HepG2 (cell line): ENCODE measurements around the gene STK32B. TPM values are rescaled to one million over a fixed set of nuclear protein-coding genes. Genes with fewer than 3 reads are reported as not detected.

Source experiments
- ATAC-seq: fragments of 200-7000 bp; cut with Tn5 transposase; 3 replicates; pipeline ENCODE4 v1.9.1; 2020; ENCODE audit warnings: mild to moderate bottlenecking, moderate library complexity
- BruUV-seq: library from RNA; stranded (reverse); fragments of 400-500 nt; replicated peaks from 2 replicates; lab custom pipeline; 2021; lab: Mats Ljungman, UMichigan
- CTCF ChIA-PET: fragments of 300-600 bp; formaldehyde crosslinking; extraction: SDS; loops from one replicate; lab custom pipeline; 2021; ENCODE audit warnings: low total read pairs, inconsistent platforms, low intra/inter-chr PET ratio; lab: Yijun Ruan, JAX
- POLR2A ChIA-PET: fragments of 350-600 bp; sonication (Branson Sonifier 250); formaldehyde crosslinking; loops from one replicate; lab custom pipeline; 2020; ENCODE audit warnings: antibody characterized with exemption, inconsistent platforms; lab: Yijun Ruan, JAX
- DNase-seq: peaks from one replicate; pipeline ENCODE4 v3.0.0-alpha.2; 2015; ENCODE audit warnings: low spot score
- FAIRE-seq: peaks from 3 replicates; lab custom pipeline; 2011; peaks lifted over from hg19 to GRCh38; lab: Jason Lieb, UNC
- H2AFZ ChIP-seq: one replicate; pipeline ENCODE4 v1.6.1; 2011; ENCODE audit warnings: low read length, inconsistent platforms
- H3K27ac ChIP-seq: fragments of 300-600 bp; 3 replicates; pipeline ENCODE4 v1.8.0; 2011; ENCODE audit warnings: mixed run types, mild to moderate bottlenecking, mixed read lengths, low read length, inconsistent platforms; ENCODE audit not compliant: insufficient read depth; ENCODE audit errors: extremely low read length
- H3K27me3 ChIP-seq, 2 experiments: fragments of 200-600 bp in 1 of 2; 2 replicates in 1 of 2; 3 replicates in 1 of 2; pipeline versions ENCODE4 v1.6.0 to v1.8.0; 2011; ENCODE audit warnings: low read length in 2 of 2, mild to moderate bottlenecking in 2 of 2, moderate library complexity in 2 of 2, inconsistent platforms in 1 of 2; ENCODE audit not compliant: insufficient read depth in 2 of 2, control insufficient read depth in 1 of 2
- H3K36me3 ChIP-seq, 2 experiments: fragments of 200-600 bp in 1 of 2; replicated peaks in 1 of 2; 2 replicates in 1 of 2; 3 replicates in 1 of 2; pipeline versions ENCODE4 v1.5.1 to v1.8.0; 2011; ENCODE audit warnings: low read length in 2 of 2, inconsistent platforms in 1 of 2; ENCODE audit not compliant: insufficient read depth in 2 of 2, control insufficient read depth in 1 of 2
- H3K4me1 ChIP-seq: 2 replicates; pipeline ENCODE4 v1.5.1; 2012; ENCODE audit warnings: low read length, inconsistent platforms; ENCODE audit not compliant: insufficient read depth
- H3K4me2 ChIP-seq: 2 replicates; pipeline ENCODE4 v1.6.0; 2011; ENCODE audit warnings: low read depth, low read length, inconsistent platforms
- H3K4me3 ChIP-seq, 3 experiments: fragments of 200-600 bp in 1 of 3; sonication (generic), shearing (Covaris generic) in 1 of 3; replicated peaks in 1 of 3; 2 replicates each; pipeline ENCODE4 v1.5.1; 2011 to 2016; ENCODE audit warnings: low read length in 3 of 3, inconsistent platforms in 2 of 3, low read depth in 2 of 3, mild to moderate bottlenecking in 2 of 3, control low read depth in 1 of 3, mixed read lengths in 1 of 3; ENCODE audit not compliant: insufficient read depth in 1 of 3
- H3K79me2 ChIP-seq: one replicate; pipeline ENCODE4 v1.6.1; 2011; ENCODE audit warnings: low read length, inconsistent platforms; ENCODE audit not compliant: insufficient read depth
- H3K9ac ChIP-seq: 2 replicates; pipeline ENCODE4 v1.6.0; 2011; ENCODE audit warnings: mild to moderate bottlenecking, low read depth, low read length, inconsistent platforms; ENCODE audit not compliant: insufficient read depth
- H3K9me3 ChIP-seq: 2 replicates; pipeline ENCODE4 v1.5.1; 2012; ENCODE audit warnings: mild to moderate bottlenecking, low read length
- H4K20me1 ChIP-seq: 2 replicates; pipeline ENCODE4 v1.6.0; 2011; ENCODE audit warnings: inconsistent platforms, mild to moderate bottlenecking, low read length, moderate library complexity; ENCODE audit not compliant: insufficient read depth
- ARNTL ChIP-seq: sonication (generic); formaldehyde crosslinking; IDR thresholded peaks from 2 replicates; pipeline ENCODE4 v1.4.0; 2020; ENCODE audit warnings: mild to moderate bottlenecking, missing genetic modification reagents
- CBX2 ChIP-seq, 2 experiments: fragments of 200-600 bp in 1 of 2; sonication (generic); formaldehyde crosslinking in 1 of 2; IDR thresholded peaks; 2 replicates each; pipeline versions ENCODE4 v1.7.0 to v1.8.1; 2018 to 2022; ENCODE audit warnings: low read depth in 2 of 2, low read length in 1 of 2, mild to moderate bottlenecking in 1 of 2, missing genetic modification reagents in 1 of 2
- ELF3 ChIP-seq: IDR thresholded peaks from 2 replicates; pipeline ENCODE4 v1.6.1; 2016; ENCODE audit warnings: missing genetic modification reagents, missing compliant biosample characterization
- ETV5 ChIP-seq: IDR thresholded peaks from 2 replicates; pipeline ENCODE4 v1.6.1; 2018; ENCODE audit warnings: missing biosample characterization, missing genetic modification reagents, inconsistent platforms, borderline replicate concordance
- EZH2 ChIP-seq: conservative IDR thresholded peaks from 2 replicates; pipeline ENCODE4 v1.6.1; 2012; ENCODE audit warnings: mild to moderate bottlenecking, low read depth, low read length, moderate library complexity
- FIP1L1 ChIP-seq: fragments of 200-400 bp; formaldehyde crosslinking; IDR thresholded peaks from 2 replicates; pipeline ENCODE4 v1.6.1; 2018; ENCODE audit warnings: low read depth, mild to moderate bottlenecking, low read length, moderate library complexity, borderline replicate concordance; ENCODE audit not compliant: insufficient read depth
- GATA4 ChIP-seq: sonication (generic); IDR thresholded peaks from 2 replicates; pipeline ENCODE4 v1.6.1; 2016; ENCODE audit warnings: antibody characterized with exemption, low read depth, borderline replicate concordance
- GMEB1 ChIP-seq: sonication (generic); formaldehyde crosslinking; IDR thresholded peaks from 2 replicates; pipeline ENCODE4 v1.5.1; 2020; ENCODE audit warnings: missing genetic modification reagents, mild to moderate bottlenecking, borderline replicate concordance
- HHEX ChIP-seq: IDR thresholded peaks from 2 replicates; pipeline ENCODE4 v1.6.1; 2016; ENCODE audit warnings: control low read depth
- PAX8 ChIP-seq: sonication (generic); formaldehyde crosslinking; IDR thresholded peaks from 2 replicates; pipeline ENCODE4 v1.8.0; 2022; ENCODE audit warnings: mild to moderate bottlenecking, missing genetic modification reagents, borderline replicate concordance
- RAD21 ChIP-seq: fragments of 450-650 bp; formaldehyde crosslinking; IDR thresholded peaks from 2 replicates; pipeline ENCODE4 v1.5.0; 2020; ENCODE audit warnings: mild to moderate bottlenecking
- SRSF9 ChIP-seq: fragments of 200-400 bp; formaldehyde crosslinking; IDR thresholded peaks from 2 replicates; pipeline ENCODE4 v1.6.1; 2018; ENCODE audit warnings: borderline replicate concordance, mild to moderate bottlenecking, low read depth, low read length; ENCODE audit not compliant: insufficient read depth, poor library complexity, severe bottlenecking
- TOE1 ChIP-seq: sonication (generic); formaldehyde crosslinking; IDR thresholded peaks from 2 replicates; pipeline ENCODE4 v1.4.0; 2020; ENCODE audit warnings: mild to moderate bottlenecking, missing genetic modification reagents
- ZNF383 ChIP-seq: sonication (generic); formaldehyde crosslinking; IDR thresholded peaks from 2 replicates; pipeline ENCODE4 v1.4.0; 2020; ENCODE audit warnings: missing genetic modification reagents, mild to moderate bottlenecking, borderline replicate concordance
- ZNF772 ChIP-seq: sonication (generic); formaldehyde crosslinking; IDR thresholded peaks from 2 replicates; pipeline ENCODE4 v1.5.0; 2020; ENCODE audit warnings: mild to moderate bottlenecking, missing genetic modification reagents
- WGBS: methylation state at CpG from one replicate; pipeline ENCODE4 v1.1.6; 2017; ENCODE audit warnings: low lambda C conversion rate; 5-methylcytosine and 5-hydroxymethylcytosine counted together
- in situ Hi-C: cut with HindIII; loops from 2 replicates; pipeline ENCODE4 v1.10.0; 2017; ENCODE audit warnings: low pct_unique_long_range_greater_than_20kb; ENCODE audit not compliant: extremely low pct_ligation_motif_present
- intact Hi-C: fragments of 100-400 bp; cut with micrococcal nuclease; formaldehyde crosslinking; loops from one replicate; pipeline ENCODE4 v1.10.0; 2022; ENCODE audit not compliant: unreplicated experiment
- polyA plus RNA-seq, 8 experiments: library from polyadenylated mRNA; depleted of rRNA in 3 of 8; stranded (reverse) in 7 of 8; unstranded in 1 of 8; fragments of >200 nt; fragmentation: Illumina TruSeq in 4 of 8; extraction: Trizol in 4 of 8; gene quantifications; 2 replicates each; pipeline versions ENCODE4 v1.2.1 to v1.2.3, GENCODE V29; 2011 to 2016; ENCODE audit warnings: low read depth in 4 of 8, missing spikeins in 1 of 8, mixed read lengths in 1 of 8; ENCODE audit not compliant: insufficient read depth in 1 of 8
- total RNA-seq, 5 experiments: library from RNA; depleted of rRNA; stranded (reverse); fragments of >200 nt; fragmentation: Illumina TruSeq; extraction: Trizol; gene quantifications; 2 replicates each; pipeline ENCODE4 v1.2.3, GENCODE V29; 2016; ENCODE audit warnings: low read depth in 1 of 5
- TF ChIP-seq, protein P1 (sequence below): sonication (generic); formaldehyde crosslinking; IDR thresholded peaks from 2 replicates; pipeline ENCODE4 v1.8.1; 2023; ENCODE audit warnings: mild to moderate bottlenecking, missing genetic modification reagents
- TF ChIP-seq, protein P2 (sequence below): sonication (generic); formaldehyde crosslinking; IDR thresholded peaks from 2 replicates; pipeline ENCODE4 v1.4.0; 2020; ENCODE audit warnings: mild to moderate bottlenecking, missing genetic modification reagents

The STK32B gene
- total and polyA plus RNA-seq, 2 of the 13 experiments (the other 11 are each of a cell fraction or from before 2014, with no cell fraction given) = not detected

DNA sequence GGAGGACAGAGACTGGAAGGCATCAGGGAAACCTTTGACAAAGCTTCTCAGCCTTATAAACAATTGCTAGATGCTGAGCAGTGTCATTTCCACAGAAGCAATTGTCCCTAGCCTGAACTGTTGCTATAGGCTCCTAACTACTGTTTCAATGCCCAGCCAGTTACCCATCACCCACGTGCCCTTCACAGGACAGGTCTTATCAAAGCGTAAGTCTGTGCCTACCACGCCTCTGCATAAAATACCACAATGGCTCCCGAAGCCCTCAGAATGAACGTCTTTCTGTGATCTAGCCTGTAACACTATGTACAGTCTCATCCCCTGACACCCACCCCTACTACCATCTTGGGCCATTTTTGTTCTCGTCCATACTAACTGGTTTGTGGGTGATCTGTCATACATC, 134.3 kb downstream of the STK32B start (continued):
- TF ChIP-seq, protein P1, sequence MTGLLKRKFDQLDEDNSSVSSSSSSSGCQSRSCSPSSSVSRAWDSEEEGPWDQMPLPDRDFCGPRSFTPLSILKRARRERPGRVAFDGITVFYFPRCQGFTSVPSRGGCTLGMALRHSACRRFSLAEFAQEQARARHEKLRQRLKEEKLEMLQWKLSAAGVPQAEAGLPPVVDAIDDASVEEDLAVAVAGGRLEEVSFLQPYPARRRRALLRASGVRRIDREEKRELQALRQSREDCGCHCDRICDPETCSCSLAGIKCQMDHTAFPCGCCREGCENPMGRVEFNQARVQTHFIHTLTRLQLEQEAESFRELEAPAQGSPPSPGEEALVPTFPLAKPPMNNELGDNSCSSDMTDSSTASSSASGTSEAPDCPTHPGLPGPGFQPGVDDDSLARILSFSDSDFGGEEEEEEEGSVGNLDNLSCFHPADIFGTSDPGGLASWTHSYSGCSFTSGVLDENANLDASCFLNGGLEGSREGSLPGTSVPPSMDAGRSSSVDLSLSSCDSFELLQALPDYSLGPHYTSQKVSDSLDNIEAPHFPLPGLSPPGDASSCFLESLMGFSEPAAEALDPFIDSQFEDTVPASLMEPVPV (CRISPR knock-in tag) = no peak
- TF ChIP-seq, protein P2, sequence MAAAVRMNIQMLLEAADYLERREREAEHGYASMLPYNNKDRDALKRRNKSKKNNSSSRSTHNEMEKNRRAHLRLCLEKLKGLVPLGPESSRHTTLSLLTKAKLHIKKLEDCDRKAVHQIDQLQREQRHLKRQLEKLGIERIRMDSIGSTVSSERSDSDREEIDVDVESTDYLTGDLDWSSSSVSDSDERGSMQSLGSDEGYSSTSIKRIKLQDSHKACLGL (CRISPR knock-in tag) = no peak
- TF ChIP-seq PAX8 = no peak
- TF ChIP-seq, all 625 proteins: peak for 0

GRCh38 chr4:5186271-5187064, 135.2 kb downstream of the STK32B start:
- in situ Hi-C loops = no loop called here
- no peak for DNase-seq
- TF ChIP-seq GMEB1 (CRISPR knock-in tag) (no peak), ARNTL (CRISPR knock-in tag) (no peak), ZNF383 (CRISPR knock-in tag) (no peak), ETV5 (CRISPR knock-in tag) (no peak), ELF3 (no peak), TOE1 (CRISPR knock-in tag) (no peak), CBX2 (IDR thresholded peaks at IDR 0.05; ENCODE audit: low read depth, low read length) (no peak), CBX2 (CRISPR knock-in tag; IDR thresholded peaks at IDR 0.05; ENCODE audit: low read depth) (no peak), RAD21 (CRISPR knock-in tag) (no peak), SRSF9 (no peak), FIP1L1 (no peak), GATA4 (no peak), HHEX (CRISPR knock-in tag) (no peak), ZNF772 (CRISPR knock-in tag) (no peak), EZH2 (no peak)
- TF ChIP-seq, all 625 proteins: peak for 0

More at GRCh38 chr4:5186271-5187064, 135.2 kb downstream of the STK32B start:
- H3K36me3 ChIP-seq = no peaks in the 10 kb centered on the region
- peaks cover 8 to 39% of the 10 kb centered on the region in 2 experiments; a peak in 3 of 5 replicates for H3K27me3 ChIP-seq
- no peaks in the 10 kb centered on the region for H3K4me1 ChIP-seq
- no peak overlapping the region for H3K4me3 ChIP-seq
- ATAC-seq (no peak), FAIRE-seq (no peak)
- H3K9ac ChIP-seq = no peak overlapping the region
- no peak overlapping the region for H3K27ac ChIP-seq
- no peak overlapping the region for H2AFZ ChIP-seq
- H4K20me1 ChIP-seq = no peaks in the 10 kb centered on the region
- 4% methylated on average over 11 of the region's 14 CpGs for WGBS
- H3K79me2 ChIP-seq = no peaks in the 10 kb centered on the region
- POLR2A ChIA-PET = no interaction called here
- intact Hi-C loops = no loop called here
- H3K4me2 ChIP-seq = no peak overlapping the region
- no peaks in the 10 kb centered on the region for H3K9me3 ChIP-seq
- BruUV-seq = no TSS peak
- CTCF ChIA-PET = no interaction called here
